ENCODE data around the gene TRIM8. TPM values are rescaled to one million over a fixed set of nuclear protein-coding genes. Genes with fewer than 3 reads are reported as not detected.

The TRIM8 gene
- total and polyA plus RNA-seq, 4 donors = 81.5 to 173 (median 120) TPM

GRCh38 chr10:102645741-102646609, 1.7 kb downstream of the TRIM8 start:
- Histone ChIP-seq H3K9ac (ENCODE audit: insufficient read depth in 1 of 2, low read length in 2 of 2) (peak overlapping the region; percentile 64 to 93), H3K36me3 (ENCODE audit: control insufficient read depth in 4 of 4, insufficient read depth in 4 of 4, low read length in 4 of 4) (peaks cover 0 to 16% (median 0%) of the 10 kb centered on the region in 4 donors), H3K4me1 (ENCODE audit: control insufficient read depth in 5 of 5, insufficient read depth in 5 of 5, low read length in 5 of 5) (peaks cover 17 to 52% (median 39%) of the 10 kb centered on the region in 5 donors), H3K27ac (ENCODE audit: low read depth in 1 of 2, low read length in 1 of 2) (peak overlapping the region; percentile 96 to 100), H3K9me3 (ENCODE audit: control insufficient read depth in 4 of 4, insufficient read depth in 3 of 4, low read length in 3 of 4) (no peaks in the 10 kb centered on the region), H3K27me3 (ENCODE audit: control insufficient read depth in 3 of 3, insufficient read depth in 3 of 3, low read length in 2 of 3) (no peaks in the 10 kb centered on the region), H3K4me3 (peak overlapping the region; percentile 87)
- WGBS, 2 donors = 0 to 1% methylated on average over 29 of the region's 29 CpGs
- peak; percentile 36 for ATAC-seq (ENCODE audit: insufficient read depth, low FRiP score)
- DNase-seq = peak; percentile 82 to 92 (median 87)
- no peak for TF ChIP-seq CTCF (IDR thresholded peaks at IDR 0.05; ENCODE audit: control extremely low read depth, extremely low read depth)

GRCh38 chr10:102646610-102647442, 2.5 kb downstream of the TRIM8 start:
- peaks cover 0 to 21% (median 0%) of the 10 kb centered on the region in 4 donors for H3K36me3 ChIP-seq (ENCODE audit: control insufficient read depth in 4 of 4, insufficient read depth in 4 of 4, low read length in 4 of 4)
- peaks cover 17 to 55% (median 39%) of the 10 kb centered on the region in 5 donors for H3K4me1 ChIP-seq (ENCODE audit: control insufficient read depth in 5 of 5, insufficient read depth in 5 of 5, low read length in 5 of 5)
- TF ChIP-seq CTCF (IDR thresholded peaks at IDR 0.05; ENCODE audit: control extremely low read depth, extremely low read depth) = no peak
- peak overlapping the region; percentile 87 for H3K4me3 ChIP-seq
- peak; percentile 41 to 67 (median 55) for DNase-seq
- peak overlapping the region; percentile 96 to 100 for H3K27ac ChIP-seq (ENCODE audit: low read depth in 1 of 2, low read length in 1 of 2)
- H3K27me3 ChIP-seq (ENCODE audit: control insufficient read depth in 3 of 3, insufficient read depth in 3 of 3, low read length in 2 of 3) = no peaks in the 10 kb centered on the region
- no peak for ATAC-seq (ENCODE audit: insufficient read depth, low FRiP score)
- no peaks in the 10 kb centered on the region for H3K9me3 ChIP-seq (ENCODE audit: control insufficient read depth in 4 of 4, insufficient read depth in 3 of 4, low read length in 3 of 4)
- 10 to 12% methylated on average over 18 of the region's 18 CpGs for WGBS, 2 donors
- H3K9ac ChIP-seq (ENCODE audit: insufficient read depth in 1 of 2, low read length in 2 of 2) = peak overlapping the region in 1 of 2 donors; percentile 93

GRCh38 chr10:102647443-102648268, 3.4 kb downstream of the TRIM8 start:
- Histone ChIP-seq H3K27me3 (ENCODE audit: control insufficient read depth in 3 of 3, insufficient read depth in 3 of 3, low read length in 2 of 3) (no peaks in the 10 kb centered on the region), H3K9me3 (ENCODE audit: control insufficient read depth in 4 of 4, insufficient read depth in 3 of 4, low read length in 3 of 4) (no peaks in the 10 kb centered on the region), H3K9ac (ENCODE audit: insufficient read depth in 1 of 2, low read length in 2 of 2) (peak overlapping the region in 1 of 2 donors; percentile 23), H3K27ac (ENCODE audit: low read depth in 1 of 2, low read length in 1 of 2) (peak overlapping the region; percentile 4 to 96), H3K36me3 (ENCODE audit: control insufficient read depth in 4 of 4, insufficient read depth in 4 of 4, low read length in 4 of 4) (peaks cover 0 to 27% (median 3%) of the 10 kb centered on the region in 4 donors), H3K4me1 (ENCODE audit: control insufficient read depth in 5 of 5, insufficient read depth in 5 of 5, low read length in 5 of 5) (peaks cover 17 to 56% (median 39%) of the 10 kb centered on the region in 5 donors), H3K4me3 (peak overlapping the region; percentile 87)
- WGBS, 2 donors = 48 to 68% methylated on average over 7 of the region's 7 CpGs
- DNase-seq (no peak), ATAC-seq (ENCODE audit: insufficient read depth, low FRiP score) (no peak)
- TF ChIP-seq CTCF (IDR thresholded peaks at IDR 0.05; ENCODE audit: control extremely low read depth, extremely low read depth) = no peak

Data from lung (tissue), 12 donors.